HL-60 (cell line): ENCODE data around the gene TNIK.

Source experiments
- GABPA ChIP-seq: IDR thresholded peaks from 2 replicates; pipeline ENCODE4 v1.6.1; 2012; ENCODE audit warnings: low read depth
- POLR2AphosphoS5 ChIP-seq: IDR thresholded peaks from 2 replicates; pipeline ENCODE4 v1.6.1; 2012; ENCODE audit warnings: low read depth
- SPI1 ChIP-seq: IDR thresholded peaks from 2 replicates; pipeline ENCODE4 v1.6.1; 2012; ENCODE audit warnings: low read depth, mild to moderate bottlenecking, borderline replicate concordance
- TF ChIP-seq, protein P1 (sequence below): IDR thresholded peaks from one replicate; pipeline ENCODE4 v1.5.1; 2011; ENCODE audit warnings: low read length, control low read depth, inconsistent platforms; ENCODE audit not compliant: insufficient read depth
- TF ChIP-seq, protein P2 (sequence below): IDR thresholded peaks from 2 replicates; pipeline ENCODE4 v1.6.1; 2012; ENCODE audit warnings: low read depth; ENCODE audit not compliant: insufficient replicate concordance

DNA sequence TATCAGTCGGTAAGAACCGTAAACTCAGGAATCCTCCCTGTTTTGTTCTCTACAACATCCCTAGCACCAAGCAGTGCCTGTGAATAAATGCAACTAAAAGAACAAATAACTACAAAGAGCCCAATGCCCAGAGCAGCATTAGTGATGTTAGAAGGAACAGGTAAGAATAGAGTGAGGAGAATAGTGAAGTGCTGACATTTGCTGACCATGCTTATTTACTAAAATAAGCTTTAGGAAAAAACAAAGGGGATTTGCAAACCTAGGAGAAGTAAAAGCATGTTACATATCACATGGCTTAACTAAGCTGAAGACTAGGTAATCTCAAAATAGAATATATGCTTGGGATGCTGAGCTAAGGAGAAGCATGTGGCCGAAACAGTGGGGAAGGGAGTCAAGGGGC is 247.6 kb downstream of the TNIK start:
- TF ChIP-seq POLR2AphosphoS5: no peak
- TF ChIP-seq, protein P1, sequence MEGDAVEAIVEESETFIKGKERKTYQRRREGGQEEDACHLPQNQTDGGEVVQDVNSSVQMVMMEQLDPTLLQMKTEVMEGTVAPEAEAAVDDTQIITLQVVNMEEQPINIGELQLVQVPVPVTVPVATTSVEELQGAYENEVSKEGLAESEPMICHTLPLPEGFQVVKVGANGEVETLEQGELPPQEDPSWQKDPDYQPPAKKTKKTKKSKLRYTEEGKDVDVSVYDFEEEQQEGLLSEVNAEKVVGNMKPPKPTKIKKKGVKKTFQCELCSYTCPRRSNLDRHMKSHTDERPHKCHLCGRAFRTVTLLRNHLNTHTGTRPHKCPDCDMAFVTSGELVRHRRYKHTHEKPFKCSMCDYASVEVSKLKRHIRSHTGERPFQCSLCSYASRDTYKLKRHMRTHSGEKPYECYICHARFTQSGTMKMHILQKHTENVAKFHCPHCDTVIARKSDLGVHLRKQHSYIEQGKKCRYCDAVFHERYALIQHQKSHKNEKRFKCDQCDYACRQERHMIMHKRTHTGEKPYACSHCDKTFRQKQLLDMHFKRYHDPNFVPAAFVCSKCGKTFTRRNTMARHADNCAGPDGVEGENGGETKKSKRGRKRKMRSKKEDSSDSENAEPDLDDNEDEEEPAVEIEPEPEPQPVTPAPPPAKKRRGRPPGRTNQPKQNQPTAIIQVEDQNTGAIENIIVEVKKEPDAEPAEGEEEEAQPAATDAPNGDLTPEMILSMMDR: no peak
- TF ChIP-seq, protein P2, sequence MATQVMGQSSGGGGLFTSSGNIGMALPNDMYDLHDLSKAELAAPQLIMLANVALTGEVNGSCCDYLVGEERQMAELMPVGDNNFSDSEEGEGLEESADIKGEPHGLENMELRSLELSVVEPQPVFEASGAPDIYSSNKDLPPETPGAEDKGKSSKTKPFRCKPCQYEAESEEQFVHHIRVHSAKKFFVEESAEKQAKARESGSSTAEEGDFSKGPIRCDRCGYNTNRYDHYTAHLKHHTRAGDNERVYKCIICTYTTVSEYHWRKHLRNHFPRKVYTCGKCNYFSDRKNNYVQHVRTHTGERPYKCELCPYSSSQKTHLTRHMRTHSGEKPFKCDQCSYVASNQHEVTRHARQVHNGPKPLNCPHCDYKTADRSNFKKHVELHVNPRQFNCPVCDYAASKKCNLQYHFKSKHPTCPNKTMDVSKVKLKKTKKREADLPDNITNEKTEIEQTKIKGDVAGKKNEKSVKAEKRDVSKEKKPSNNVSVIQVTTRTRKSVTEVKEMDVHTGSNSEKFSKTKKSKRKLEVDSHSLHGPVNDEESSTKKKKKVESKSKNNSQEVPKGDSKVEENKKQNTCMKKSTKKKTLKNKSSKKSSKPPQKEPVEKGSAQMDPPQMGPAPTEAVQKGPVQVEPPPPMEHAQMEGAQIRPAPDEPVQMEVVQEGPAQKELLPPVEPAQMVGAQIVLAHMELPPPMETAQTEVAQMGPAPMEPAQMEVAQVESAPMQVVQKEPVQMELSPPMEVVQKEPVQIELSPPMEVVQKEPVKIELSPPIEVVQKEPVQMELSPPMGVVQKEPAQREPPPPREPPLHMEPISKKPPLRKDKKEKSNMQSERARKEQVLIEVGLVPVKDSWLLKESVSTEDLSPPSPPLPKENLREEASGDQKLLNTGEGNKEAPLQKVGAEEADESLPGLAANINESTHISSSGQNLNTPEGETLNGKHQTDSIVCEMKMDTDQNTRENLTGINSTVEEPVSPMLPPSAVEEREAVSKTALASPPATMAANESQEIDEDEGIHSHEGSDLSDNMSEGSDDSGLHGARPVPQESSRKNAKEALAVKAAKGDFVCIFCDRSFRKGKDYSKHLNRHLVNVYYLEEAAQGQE: no peak
- TF ChIP-seq GABPA: no peak
- TF ChIP-seq SPI1: no peak
